Stimulated activated naive CD8-positive, alpha-beta T cell treated with anti-CD3 and anti-CD28 coated beads, Interleukin-15, Interleukin-2, amounts not matched to agents 100 ng/mL and 50 ng/mL, for 24 hours (primary cell): Measurements from ENCODE around the gene KLHDC9.

Experiments used
- H3K27ac Mint-ChIP-seq: one replicate; pipeline ENCODE4 v1.8.0; 2021; ENCODE audit warnings: mild to moderate bottlenecking, mixed read lengths
- H3K27me3 Mint-ChIP-seq: one replicate; pipeline ENCODE4 v1.8.0; 2021; ENCODE audit warnings: mixed read lengths
- H3K36me3 Mint-ChIP-seq: one replicate; pipeline ENCODE4 v1.8.0; 2021; ENCODE audit warnings: low read depth, mixed read lengths
- H3K4me1 Mint-ChIP-seq: one replicate; pipeline ENCODE4 v1.8.0; 2021; ENCODE audit warnings: low read depth, mixed read lengths
- H3K4me3 Mint-ChIP-seq: one replicate; pipeline ENCODE4 v1.8.0; 2021; ENCODE audit warnings: mild to moderate bottlenecking, mixed read lengths
- H3K9me3 Mint-ChIP-seq: one replicate; pipeline ENCODE4 v1.8.0; 2021; ENCODE audit warnings: mixed read lengths

KLHDC9 gene

DNA sequence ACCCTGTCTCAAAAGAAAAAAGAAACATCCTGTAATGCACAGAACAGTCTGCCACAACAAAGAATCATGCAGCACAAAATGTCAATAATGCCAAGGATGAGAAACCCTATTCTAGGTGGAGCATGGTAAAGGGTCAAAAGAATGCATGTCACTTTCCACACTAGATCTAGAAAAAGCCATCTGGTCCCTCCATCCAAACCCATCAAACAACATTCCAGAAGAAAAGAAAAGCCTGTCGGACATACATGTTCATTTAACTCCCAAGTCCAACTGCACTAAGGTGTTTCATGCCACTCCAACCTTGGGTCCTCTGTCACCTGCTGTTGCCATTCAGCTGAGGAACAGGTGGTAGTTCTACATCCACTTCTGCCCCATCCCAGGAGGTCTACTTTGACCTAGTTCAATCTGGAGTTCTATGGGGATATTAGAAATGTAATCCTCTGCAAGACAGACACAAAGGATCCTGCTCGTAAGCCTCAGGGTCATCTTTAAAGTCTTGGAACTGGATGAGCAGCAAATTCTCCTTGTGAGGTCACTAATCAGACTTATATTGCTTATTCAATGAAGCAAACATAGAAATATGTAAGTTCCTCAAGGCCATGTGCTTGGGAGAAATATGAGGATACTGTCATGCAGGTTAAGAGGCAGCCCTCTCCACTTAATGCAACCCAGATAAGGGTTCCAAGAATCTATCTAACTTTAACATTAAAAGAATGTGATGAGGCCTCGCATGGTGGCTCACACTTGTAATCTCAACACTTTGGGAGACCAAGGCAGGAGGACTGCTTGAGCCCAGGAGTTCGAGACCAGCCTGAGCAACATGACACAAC lies 30.6 kb downstream of the KLHDC9 start:
- Mint-ChIP-seq H3K4me3 (no peak overlapping the region), H3K27ac (no peak overlapping the region), H3K9me3 (no peaks in the 10 kb centered on the region), H3K27me3 (no peaks in the 10 kb centered on the region), H3K36me3 (peaks cover 58% of the 10 kb centered on the region), H3K4me1 (peaks cover 47% of the 10 kb centered on the region)

DNA sequence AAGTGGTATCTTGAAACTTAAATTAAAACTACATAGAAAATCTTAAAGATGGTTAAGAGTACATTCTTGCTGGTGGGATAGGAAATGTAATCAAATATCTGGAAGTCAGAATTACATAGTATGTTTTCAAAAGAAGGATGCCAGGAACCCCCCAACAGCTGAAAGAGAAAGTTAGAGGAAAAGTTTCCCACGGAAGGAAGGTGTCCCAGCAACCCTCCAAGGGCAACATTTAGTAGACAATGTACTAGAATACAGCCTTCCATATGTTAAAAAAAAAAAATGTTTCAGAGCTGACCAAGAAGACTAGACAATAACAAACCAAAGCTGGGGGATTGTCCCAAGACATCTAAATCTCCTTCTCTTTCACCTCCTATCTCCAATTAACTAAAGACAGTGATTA lies 32.1 kb downstream of the KLHDC9 start:
- H3K4me1 Mint-ChIP-seq: peaks cover 47% of the 10 kb centered on the region
- peak overlapping the region; percentile 46 for H3K27ac Mint-ChIP-seq
- H3K36me3 Mint-ChIP-seq: peaks cover 52% of the 10 kb centered on the region
- no peak overlapping the region for H3K4me3 Mint-ChIP-seq
- H3K9me3 Mint-ChIP-seq: no peaks in the 10 kb centered on the region
- H3K27me3 Mint-ChIP-seq: no peaks in the 10 kb centered on the region

DNA sequence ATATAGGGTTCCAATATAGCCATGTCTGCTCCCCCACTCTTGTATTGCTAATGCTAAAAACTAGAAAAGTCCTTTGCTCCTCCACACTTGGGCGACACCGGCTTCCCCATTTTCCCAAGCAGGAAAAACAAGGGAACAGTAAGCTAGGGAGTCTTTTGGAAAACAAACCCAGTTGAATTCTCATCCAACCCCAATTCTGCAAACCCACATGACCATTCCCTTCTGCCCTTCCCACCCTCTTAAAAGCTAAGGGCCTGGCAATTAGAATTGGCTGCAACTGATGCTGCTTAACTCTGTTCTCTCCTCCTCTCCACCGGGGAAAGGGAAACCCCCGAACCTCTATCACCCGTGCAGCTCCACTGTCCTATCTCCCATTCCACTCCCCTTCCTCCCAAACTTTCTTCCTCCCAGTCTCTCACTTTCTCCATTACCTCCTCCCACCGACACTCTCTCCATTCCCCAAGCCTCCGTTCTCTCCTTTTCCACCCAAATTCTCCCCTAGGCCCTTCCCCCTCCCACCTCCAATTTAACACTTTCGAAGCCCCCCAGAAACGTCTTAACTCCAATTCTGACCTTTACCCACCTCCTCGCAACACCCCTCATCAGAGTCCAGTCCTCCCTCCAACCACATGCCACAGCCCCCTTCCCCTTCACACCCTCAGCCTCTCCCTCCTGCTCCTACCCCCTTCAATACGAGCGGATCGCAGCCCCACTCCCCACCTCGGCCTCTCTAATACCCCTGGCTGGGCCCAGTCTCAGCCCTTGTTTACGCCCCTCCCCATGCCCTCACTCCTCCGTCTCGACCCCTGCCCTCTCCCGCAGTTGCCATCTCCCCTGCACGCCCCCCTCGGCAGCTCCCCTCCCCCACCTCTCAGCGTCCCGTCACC lies 33.6 kb downstream of the KLHDC9 start:
- H3K36me3 Mint-ChIP-seq: peaks cover 39% of the 10 kb centered on the region
- H3K4me3 Mint-ChIP-seq: no peak overlapping the region
- no peaks in the 10 kb centered on the region for H3K9me3 Mint-ChIP-seq
- no peaks in the 10 kb centered on the region for H3K27me3 Mint-ChIP-seq
- H3K27ac Mint-ChIP-seq: peak overlapping the region; percentile 81
- peaks cover 44% of the 10 kb centered on the region for H3K4me1 Mint-ChIP-seq

- Mint-ChIP-seq H3K4me3 (no peak within 1 kb of the TSS), H3K4me1 (peaks cover 41% of the 10 kb centered on the region), H3K9me3 (no peaks in the 10 kb centered on the region), H3K27ac (peak within 1 kb of the TSS; percentile 81), H3K36me3 (peaks cover 32% of the 10 kb centered on the region), H3K27me3 (no peaks in the 10 kb centered on the region)
These were observed 34.5 kb downstream of the KLHDC9 start, which contains the start of gene DEDD for GRCh38 chr1:161132410-161133219. DEDD (minus strand) TSS chr1:161132667; CDS start chr1:161124462, 8,205 bp downstream.

- H3K27ac Mint-ChIP-seq: no peak overlapping the region
- peaks cover 25% of the 10 kb centered on the region for H3K36me3 Mint-ChIP-seq
- H3K27me3 Mint-ChIP-seq: no peaks in the 10 kb centered on the region
- H3K4me1 Mint-ChIP-seq: peaks cover 35% of the 10 kb centered on the region
- no peak overlapping the region for H3K4me3 Mint-ChIP-seq
- no peaks in the 10 kb centered on the region for H3K9me3 Mint-ChIP-seq
These were observed 35.1 kb downstream of the KLHDC9 start for GRCh38 chr1:161133220-161133740.

DNA sequence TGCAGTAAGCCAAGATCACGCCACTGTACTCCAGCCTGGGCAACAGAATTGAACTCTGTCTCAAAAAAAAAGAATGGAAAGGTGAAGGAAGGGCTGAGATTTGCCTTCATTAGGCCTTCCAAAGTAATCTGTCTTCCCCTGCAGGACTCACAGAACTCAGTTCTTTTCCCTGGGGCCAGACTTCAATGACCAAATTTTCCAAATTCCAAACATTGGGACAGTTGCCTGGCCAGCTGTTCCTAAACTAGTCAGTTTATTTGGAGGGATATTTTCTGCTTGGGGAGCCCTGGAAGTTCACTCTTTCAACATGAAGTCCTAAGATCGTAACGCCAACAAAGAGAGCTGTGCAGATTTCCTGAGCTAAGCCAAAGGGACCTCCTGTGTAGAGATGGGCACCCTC lies 39.7 kb downstream of the KLHDC9 start:
- Mint-ChIP-seq H3K36me3 (peaks cover 5% of the 10 kb centered on the region), H3K9me3 (no peaks in the 10 kb centered on the region), H3K27me3 (no peaks in the 10 kb centered on the region), H3K27ac (no peak overlapping the region), H3K4me3 (no peak overlapping the region), H3K4me1 (no peaks in the 10 kb centered on the region)

- H3K27ac Mint-ChIP-seq: peak overlapping the region; percentile 57
- no peaks in the 10 kb centered on the region for H3K4me1 Mint-ChIP-seq
- H3K27me3 Mint-ChIP-seq: no peaks in the 10 kb centered on the region
- H3K9me3 Mint-ChIP-seq: no peaks in the 10 kb centered on the region
- no peak overlapping the region for H3K4me3 Mint-ChIP-seq
- peaks cover 5% of the 10 kb centered on the region for H3K36me3 Mint-ChIP-seq
These were observed 40.3 kb downstream of the KLHDC9 start for GRCh38 chr1:161138431-161138830.

- H3K27me3 Mint-ChIP-seq: no peaks in the 10 kb centered on the region
- H3K27ac Mint-ChIP-seq: no peak overlapping the region
- H3K36me3 Mint-ChIP-seq: peaks cover 5% of the 10 kb centered on the region
- H3K4me3 Mint-ChIP-seq: no peak overlapping the region
- H3K4me1 Mint-ChIP-seq: no peaks in the 10 kb centered on the region
- H3K9me3 Mint-ChIP-seq: no peaks in the 10 kb centered on the region
These were observed 41.6 kb downstream of the KLHDC9 start for GRCh38 chr1:161139766-161140165.

DNA sequence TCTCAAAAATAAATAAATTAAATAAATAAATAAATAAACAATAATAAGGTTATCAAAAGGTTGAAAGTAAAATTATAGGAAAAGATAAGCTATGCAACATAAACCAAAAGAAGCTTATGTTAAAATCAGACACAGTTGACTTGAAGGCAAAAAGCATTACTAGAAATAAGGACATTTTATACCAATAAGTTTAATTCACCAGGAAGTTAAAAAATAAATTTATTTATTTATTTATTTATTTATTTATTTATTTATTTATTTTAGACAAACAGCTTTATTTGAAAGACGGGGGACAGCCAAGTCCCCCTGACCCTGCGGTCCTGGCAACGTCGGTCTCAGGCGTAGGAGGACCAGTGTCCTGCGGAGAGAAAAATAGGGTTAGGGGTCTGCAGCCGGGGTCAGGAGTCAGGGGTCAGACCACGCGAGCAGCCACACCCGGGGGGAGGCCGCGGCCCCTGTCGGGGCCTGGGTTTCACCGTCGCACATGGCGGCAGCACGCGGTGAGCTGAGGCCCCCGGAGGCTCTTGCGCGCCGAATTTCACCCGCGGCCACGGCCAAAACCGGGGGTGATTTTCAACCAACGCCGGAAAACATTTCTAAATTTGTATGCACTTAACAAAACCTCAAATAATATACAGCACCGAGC lies 42.7 kb downstream of the KLHDC9 start:
- Mint-ChIP-seq H3K9me3 (no peaks in the 10 kb centered on the region), H3K27ac (no peak overlapping the region), H3K36me3 (no peaks in the 10 kb centered on the region)

DNA sequence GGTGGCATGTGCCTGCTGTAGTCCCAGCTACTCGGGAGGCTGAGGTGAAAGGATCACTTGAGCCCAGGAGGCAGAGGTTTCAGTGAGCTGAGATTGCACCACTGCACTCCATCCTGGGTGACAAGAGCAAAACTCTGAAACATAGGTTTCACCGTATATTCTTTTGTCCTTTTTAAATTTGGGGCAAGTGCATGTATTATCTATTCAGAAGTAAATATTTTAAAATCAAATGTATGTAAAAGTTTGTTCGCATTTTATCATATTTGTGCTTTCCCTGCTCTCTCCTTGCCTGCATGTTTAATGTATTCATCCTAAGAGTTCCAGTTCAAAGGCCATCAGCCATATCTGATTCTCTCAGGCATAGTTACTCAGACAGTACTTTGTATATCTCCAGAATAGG lies 47.7 kb downstream of the KLHDC9 start:
- Mint-ChIP-seq H3K9me3 (no peaks in the 10 kb centered on the region), H3K27me3 (no peaks in the 10 kb centered on the region), H3K4me3 (no peak overlapping the region), H3K27ac (no peak overlapping the region), H3K36me3 (no peaks in the 10 kb centered on the region), H3K4me1 (no peaks in the 10 kb centered on the region)

More for the DNA sequence above, 42.7 kb downstream of the KLHDC9 start:
- no peaks in the 10 kb centered on the region for H3K4me1 Mint-ChIP-seq
- H3K27me3 Mint-ChIP-seq: no peaks in the 10 kb centered on the region
- no peak overlapping the region for H3K4me3 Mint-ChIP-seq
